B cell (primary cell): Measurements from ENCODE around the gene MYADML2. TPM values are rescaled to one million over a fixed set of nuclear protein-coding genes. Genes with fewer than 3 reads are reported as not detected.

ENCODE experiments used
- ATAC-seq: fragments of 200-7000 bp; cut with Tn5 transposase; one replicate; pipeline ENCODE4 v1.10.0; 2021; ENCODE audit warnings: low read depth, mild to moderate bottlenecking, moderate number of reproducible peaks, moderate library complexity
- CTCF ChIA-PET: fragments of 350-600 bp; sonication (Branson Sonifier 250); formaldehyde crosslinking; loops from one replicate; lab custom pipeline; 2021; ENCODE audit warnings: antibody characterized with exemption, inconsistent platforms; lab: Charles Lee
- POLR2A ChIA-PET: fragments of 350-600 bp; sonication (Branson Sonifier 250); formaldehyde crosslinking; loops from one replicate; lab custom pipeline; 2021; ENCODE audit warnings: antibody characterized with exemption; lab: Charles Lee
- DNase-seq: peaks from one replicate; pipeline ENCODE4 v3.0.0; 2013
- H2AFZ ChIP-seq: 2 replicates; pipeline ENCODE4 v1.6.1; 2012; ENCODE audit warnings: mild to moderate bottlenecking, low read depth, low read length; ENCODE audit not compliant: insufficient read depth, poor library complexity, severe bottlenecking
- H3K27ac ChIP-seq, 2 donors: 1 replicate in 1 of 2; 2 replicates in 1 of 2; pipeline ENCODE4 v1.5.1; 2012 to 2013; ENCODE audit warnings: low read length in 2 of 2, mild to moderate bottlenecking in 2 of 2, moderate library complexity in 1 of 2
- H3K27me3 ChIP-seq, 4 experiments: fragments of 200-600 bp in 1 of 4; sonication (generic) in 1 of 4; replicated peaks in 1 of 4; 1 replicate in 2 of 4; 2 replicates in 2 of 4; pipeline versions ENCODE4 v1.6.1 to v1.7.0; 2013 to 2016; ENCODE audit warnings: low read length in 3 of 4, mild to moderate bottlenecking in 2 of 4, mixed read lengths in 1 of 4, moderate library complexity in 1 of 4; ENCODE audit not compliant: insufficient read depth in 4 of 4, control insufficient read depth in 3 of 4; ENCODE audit errors: control extremely low read depth in 1 of 4
- H3K36me3 ChIP-seq, 2 experiments: replicated peaks in 1 of 2; 1 replicate in 1 of 2; 2 replicates in 1 of 2; pipeline versions ENCODE4 v1.6.1 to v1.7.1; 2013; ENCODE audit warnings: low read length in 1 of 2; ENCODE audit not compliant: insufficient read depth in 2 of 2, control insufficient read depth in 1 of 2; ENCODE audit errors: control extremely low read depth in 1 of 2, extremely low read depth in 1 of 2
- H3K4me1 ChIP-seq, 2 donors: fragments of 200-600 bp in 1 of 2; sonication (generic) in 1 of 2; 1 replicate in 1 of 2; 2 replicates in 1 of 2; pipeline versions ENCODE4 v1.5.1 to v1.6.1; 2013 to 2017; ENCODE audit warnings: low read length in 2 of 2; ENCODE audit not compliant: control insufficient read depth in 2 of 2, insufficient read depth in 2 of 2
- H3K4me2 ChIP-seq: replicated peaks from 2 replicates; pipeline ENCODE3; 2012; ENCODE audit warnings: mild to moderate bottlenecking, low read depth, low read length; ENCODE audit not compliant: poor library complexity, severe bottlenecking
- H3K4me3 ChIP-seq, 5 experiments: fragments of 200-600 bp in 1 of 5; sonication (generic) in 1 of 5; 1 replicate in 3 of 5; 2 replicates in 2 of 5; pipeline versions ENCODE4 v1.5.1 to v1.7.0; 2011 to 2016; ENCODE audit warnings: low read length in 4 of 5, mild to moderate bottlenecking in 4 of 5, low read depth in 2 of 5, control low read depth in 1 of 5, moderate library complexity in 1 of 5; ENCODE audit not compliant: insufficient read depth in 1 of 5; ENCODE audit errors: control extremely low read depth in 1 of 5, extremely low read depth in 1 of 5
- H3K79me2 ChIP-seq: fragments of 200-600 bp; sonication (generic); one replicate; pipeline ENCODE4 v1.6.0; 2016; ENCODE audit warnings: low read length; ENCODE audit not compliant: control insufficient read depth, insufficient read depth
- H3K9ac ChIP-seq: fragments of 200-600 bp; sonication (generic); 2 replicates; pipeline ENCODE4 v1.6.1; 2017; ENCODE audit warnings: mild to moderate bottlenecking, low read length, moderate library complexity
- H3K9me3 ChIP-seq, 3 donors: one replicate each; pipeline versions ENCODE4 v1.6.1 to v1.7.1; 2013; ENCODE audit warnings: low read length in 2 of 3; ENCODE audit not compliant: control insufficient read depth in 2 of 3, insufficient read depth in 1 of 3; ENCODE audit errors: control extremely low read depth in 1 of 3
- H4K20me1 ChIP-seq: 2 replicates; pipeline ENCODE4 v1.6.0; 2012; ENCODE audit warnings: mild to moderate bottlenecking, low read length; ENCODE audit not compliant: insufficient read depth, control insufficient read depth, poor library complexity, severe bottlenecking
- H3K27ac Mint-ChIP-seq: one replicate; pipeline ENCODE4 v1.8.0; 2021; ENCODE audit warnings: mixed read lengths
- H3K27me3 Mint-ChIP-seq: one replicate; pipeline ENCODE4 v1.8.0; 2021; ENCODE audit warnings: mixed read lengths
- H3K4me1 Mint-ChIP-seq: one replicate; pipeline ENCODE4 v1.8.0; 2021; ENCODE audit warnings: mixed read lengths
- H3K4me3 Mint-ChIP-seq: one replicate; pipeline ENCODE4 v1.8.0; 2021; ENCODE audit warnings: mixed read lengths
- H3K9me3 Mint-ChIP-seq: one replicate; pipeline ENCODE4 v1.8.0; 2022; ENCODE audit warnings: mixed read lengths; ENCODE audit not compliant: insufficient read depth
- EZH2 ChIP-seq: IDR thresholded peaks from 2 replicates; pipeline ENCODE4 v1.6.1; 2012; ENCODE audit warnings: borderline replicate concordance, low read depth, mild to moderate bottlenecking, moderate library complexity, low read length; ENCODE audit not compliant: insufficient read depth, poor library complexity, severe bottlenecking
- WGBS: methylation state at CpG from one replicate; pipeline ENCODE4 v1.1.5; 2013; ENCODE audit warnings: missing lambda C conversion rate; ENCODE audit not compliant: insufficient coverage; 5-methylcytosine and 5-hydroxymethylcytosine counted together
- intact Hi-C: fragments of 100-400 bp; cut with micrococcal nuclease; formaldehyde crosslinking; loops from one replicate; pipeline ENCODE4 v1.10.0; 2022
- polyA plus RNA-seq: library from polyadenylated mRNA; depleted of rRNA; stranded (reverse); fragments of >200 nt; gene quantifications from 2 replicates; pipeline ENCODE4 v1.2.3, GENCODE V29; 2012
- total RNA-seq, 2 donors: library from RNA; stranded (reverse); fragments of 120-200 nt in 1 of 2; gene quantifications; 1 replicate in 1 of 2; 2 replicates in 1 of 2; pipeline versions ENCODE4 v1.2.3 to v1.2.4, GENCODE V29; 2013 to 2022
- TF ChIP-seq, protein P1 (sequence below): fragments of 200-600 bp; IDR thresholded peaks from one replicate; pipeline ENCODE4 v1.8.0; 2022; ENCODE audit warnings: antibody characterized with exemption, mild to moderate bottlenecking

MYADML2 gene
- total and polyA plus RNA-seq, 2 donors (not counting 1 experiment from before 2014, with no cell fraction given): not detected

DNA sequence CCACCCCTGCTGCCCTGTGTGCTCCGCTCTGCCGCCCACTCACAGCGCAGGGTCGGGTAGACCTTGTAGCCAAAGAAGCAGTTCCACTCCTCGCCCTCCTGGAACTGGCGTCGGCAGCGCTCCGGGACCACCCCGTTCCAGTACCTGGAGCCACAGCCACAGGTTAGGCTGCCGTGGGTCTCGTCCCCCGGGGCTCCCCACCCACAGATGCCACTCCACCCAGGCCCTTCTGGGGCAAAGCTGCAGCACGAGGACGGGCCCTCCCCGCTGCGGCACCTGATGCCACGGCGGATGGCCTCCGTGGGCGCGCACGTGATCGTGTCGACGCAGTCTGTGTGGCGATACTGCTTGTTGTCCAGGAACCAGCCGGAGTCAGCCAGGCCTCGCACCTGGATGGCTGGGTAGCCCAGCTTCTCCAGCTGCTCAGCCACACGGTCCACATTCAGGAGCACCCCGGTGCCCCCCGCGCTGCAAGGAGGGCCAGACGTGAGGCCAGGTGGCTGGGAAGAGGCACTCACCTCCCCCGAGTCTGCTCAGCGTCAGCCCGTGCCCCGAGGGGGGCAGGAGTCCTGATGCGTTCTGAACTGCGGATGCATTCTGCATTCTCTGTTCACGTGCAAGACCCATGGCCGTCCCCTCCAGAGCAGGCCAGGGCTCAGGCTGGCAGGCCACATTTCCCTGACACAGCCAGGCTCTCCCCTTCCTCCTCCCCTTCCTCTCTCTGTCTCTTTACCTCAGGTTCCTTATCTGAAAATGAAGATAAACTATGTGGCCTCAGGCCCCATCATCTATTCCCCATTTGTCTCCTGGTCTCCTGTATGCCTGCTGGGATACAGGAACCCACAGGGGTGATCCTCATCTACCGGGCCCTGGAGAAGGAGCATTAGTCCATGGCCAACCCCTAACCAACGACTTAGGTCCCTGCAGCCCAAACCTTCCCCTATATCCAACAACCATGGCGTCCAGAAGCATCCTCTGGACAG is 9.9 kb upstream of the MYADML2 start:
- intact Hi-C loops: no loop called here
- H3K27me3 Mint-ChIP-seq: peaks cover 15% of the 10 kb centered on the region
- H3K27ac Mint-ChIP-seq: no peak overlapping the region
- TF ChIP-seq, protein P1, sequence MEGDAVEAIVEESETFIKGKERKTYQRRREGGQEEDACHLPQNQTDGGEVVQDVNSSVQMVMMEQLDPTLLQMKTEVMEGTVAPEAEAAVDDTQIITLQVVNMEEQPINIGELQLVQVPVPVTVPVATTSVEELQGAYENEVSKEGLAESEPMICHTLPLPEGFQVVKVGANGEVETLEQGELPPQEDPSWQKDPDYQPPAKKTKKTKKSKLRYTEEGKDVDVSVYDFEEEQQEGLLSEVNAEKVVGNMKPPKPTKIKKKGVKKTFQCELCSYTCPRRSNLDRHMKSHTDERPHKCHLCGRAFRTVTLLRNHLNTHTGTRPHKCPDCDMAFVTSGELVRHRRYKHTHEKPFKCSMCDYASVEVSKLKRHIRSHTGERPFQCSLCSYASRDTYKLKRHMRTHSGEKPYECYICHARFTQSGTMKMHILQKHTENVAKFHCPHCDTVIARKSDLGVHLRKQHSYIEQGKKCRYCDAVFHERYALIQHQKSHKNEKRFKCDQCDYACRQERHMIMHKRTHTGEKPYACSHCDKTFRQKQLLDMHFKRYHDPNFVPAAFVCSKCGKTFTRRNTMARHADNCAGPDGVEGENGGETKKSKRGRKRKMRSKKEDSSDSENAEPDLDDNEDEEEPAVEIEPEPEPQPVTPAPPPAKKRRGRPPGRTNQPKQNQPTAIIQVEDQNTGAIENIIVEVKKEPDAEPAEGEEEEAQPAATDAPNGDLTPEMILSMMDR: no peak
- no peak for TF ChIP-seq EZH2
- Histone ChIP-seq H3K4me2 (no peak overlapping the region), H3K4me3 (no peak overlapping the region), H4K20me1 (no peaks in the 10 kb centered on the region), H3K27me3 (peaks cover 0 to 55% (median 26%) of the 10 kb centered on the region in 4 experiments), H2AFZ (no peak overlapping the region), H3K4me1 (peaks cover 15 to 16% of the 10 kb centered on the region in 2 donors), H3K27ac (no peak overlapping the region), H3K36me3 (no peaks in the 10 kb centered on the region), H3K9me3 (peaks cover 0 to 10% (median 0%) of the 10 kb centered on the region in 3 donors), H3K79me2 (no peaks in the 10 kb centered on the region), H3K9ac (no peak overlapping the region)
- ATAC-seq: no peak
- peak; percentile 8 for DNase-seq
- CTCF ChIA-PET: no interaction called here
- no peaks in the 10 kb centered on the region for H3K9me3 Mint-ChIP-seq
- H3K4me1 Mint-ChIP-seq: peaks cover 1% of the 10 kb centered on the region
- 90% methylated on average over 45 of the region's 45 CpGs for WGBS
- no peak overlapping the region for H3K4me3 Mint-ChIP-seq
- POLR2A ChIA-PET: no interaction called here
